Measurements from ENCODE around the gene KIF25. TPM values are rescaled to one million over a fixed set of nuclear protein-coding genes. Genes with fewer than 3 reads are reported as not detected.

KIF25 gene
- total and polyA plus RNA-seq, 8 donors, result 0.63 to 14.8 (median 12.2) TPM

DNA sequence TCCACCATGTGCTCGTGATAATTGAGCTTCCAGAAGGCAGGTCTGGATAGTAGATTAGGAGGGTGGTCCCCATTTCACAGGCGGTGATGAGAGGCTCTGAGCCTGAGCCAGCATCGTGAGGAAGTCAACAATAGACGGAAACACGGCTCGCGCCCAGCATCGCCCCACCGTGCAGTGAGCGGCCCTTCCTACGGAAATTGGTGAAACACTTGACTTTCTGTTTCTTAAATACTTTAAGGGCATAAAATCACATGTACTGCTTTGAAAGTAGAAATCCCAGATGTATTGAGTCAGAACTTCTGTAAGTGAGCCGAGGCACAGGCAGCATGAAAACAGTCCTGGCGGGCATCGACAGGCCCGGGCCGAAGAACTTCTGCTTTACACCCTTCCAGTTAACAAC lies 4.3 kb upstream of the KIF25 start:
- DNase-seq (no peak), ATAC-seq (no peak)
- Histone ChIP-seq H3K27me3 (no peaks in the 10 kb centered on the region), H3K4me3 (no peak overlapping the region), H3K27ac (no peak overlapping the region), H3K9me3 (peaks cover 0 to 7% of the 10 kb centered on the region in 2 donors), H3K36me3 (no peaks in the 10 kb centered on the region), H3K4me1 (no peaks in the 10 kb centered on the region)
- TF ChIP-seq, protein P1, sequence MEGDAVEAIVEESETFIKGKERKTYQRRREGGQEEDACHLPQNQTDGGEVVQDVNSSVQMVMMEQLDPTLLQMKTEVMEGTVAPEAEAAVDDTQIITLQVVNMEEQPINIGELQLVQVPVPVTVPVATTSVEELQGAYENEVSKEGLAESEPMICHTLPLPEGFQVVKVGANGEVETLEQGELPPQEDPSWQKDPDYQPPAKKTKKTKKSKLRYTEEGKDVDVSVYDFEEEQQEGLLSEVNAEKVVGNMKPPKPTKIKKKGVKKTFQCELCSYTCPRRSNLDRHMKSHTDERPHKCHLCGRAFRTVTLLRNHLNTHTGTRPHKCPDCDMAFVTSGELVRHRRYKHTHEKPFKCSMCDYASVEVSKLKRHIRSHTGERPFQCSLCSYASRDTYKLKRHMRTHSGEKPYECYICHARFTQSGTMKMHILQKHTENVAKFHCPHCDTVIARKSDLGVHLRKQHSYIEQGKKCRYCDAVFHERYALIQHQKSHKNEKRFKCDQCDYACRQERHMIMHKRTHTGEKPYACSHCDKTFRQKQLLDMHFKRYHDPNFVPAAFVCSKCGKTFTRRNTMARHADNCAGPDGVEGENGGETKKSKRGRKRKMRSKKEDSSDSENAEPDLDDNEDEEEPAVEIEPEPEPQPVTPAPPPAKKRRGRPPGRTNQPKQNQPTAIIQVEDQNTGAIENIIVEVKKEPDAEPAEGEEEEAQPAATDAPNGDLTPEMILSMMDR (IDR thresholded peaks at IDR 0.05), result no peak
- intact Hi-C loops (cut with DNase I), result no loop called here

GRCh38 chr6:167993831-167994230 lies 3.6 kb upstream of the KIF25 start:
- TF ChIP-seq, protein P1 (IDR thresholded peaks at IDR 0.05), result no peak
- ATAC-seq (no peak), DNase-seq (no peak)
- intact Hi-C loops (cut with DNase I), result no loop called here
- no peaks in the 10 kb centered on the region for H3K27me3 ChIP-seq
- no peak overlapping the region for H3K4me3 ChIP-seq
- H3K4me1 ChIP-seq, result no peaks in the 10 kb centered on the region
- peaks cover 0 to 7% of the 10 kb centered on the region in 2 donors for H3K9me3 ChIP-seq
- H3K36me3 ChIP-seq, result no peaks in the 10 kb centered on the region
- H3K27ac ChIP-seq, result no peak overlapping the region

GRCh38 chr6:167995302-167995701 lies 2.2 kb upstream of the KIF25 start:
- Histone ChIP-seq H3K4me1 (no peaks in the 10 kb centered on the region), H3K9me3 (no peaks in the 10 kb centered on the region), H3K27ac (no peak overlapping the region), H3K4me3 (no peak overlapping the region), H3K36me3 (no peaks in the 10 kb centered on the region), H3K27me3 (no peaks in the 10 kb centered on the region)
- intact Hi-C loops (cut with DNase I), result no loop called here
- TF ChIP-seq, protein P1 (IDR thresholded peaks at IDR 0.05), result no peak
- DNase-seq (no peak), ATAC-seq (no peak)

- intact Hi-C loops (cut with DNase I), result no loop called here
- DNase-seq (no peak), ATAC-seq (no peak)
- H3K9me3 ChIP-seq, result no peaks in the 10 kb centered on the region
- TF ChIP-seq, protein P1 (IDR thresholded peaks at IDR 0.05), result no peak
- H3K36me3 ChIP-seq, result no peaks in the 10 kb centered on the region
- no peaks in the 10 kb centered on the region for H3K27me3 ChIP-seq
- no peak overlapping the region for H3K4me3 ChIP-seq
- H3K4me1 ChIP-seq, result no peaks in the 10 kb centered on the region
- H3K27ac ChIP-seq, result no peak overlapping the region
Measured at GRCh38 chr6:167995731-167996151, 1.7 kb upstream of the KIF25 start.

DNA sequence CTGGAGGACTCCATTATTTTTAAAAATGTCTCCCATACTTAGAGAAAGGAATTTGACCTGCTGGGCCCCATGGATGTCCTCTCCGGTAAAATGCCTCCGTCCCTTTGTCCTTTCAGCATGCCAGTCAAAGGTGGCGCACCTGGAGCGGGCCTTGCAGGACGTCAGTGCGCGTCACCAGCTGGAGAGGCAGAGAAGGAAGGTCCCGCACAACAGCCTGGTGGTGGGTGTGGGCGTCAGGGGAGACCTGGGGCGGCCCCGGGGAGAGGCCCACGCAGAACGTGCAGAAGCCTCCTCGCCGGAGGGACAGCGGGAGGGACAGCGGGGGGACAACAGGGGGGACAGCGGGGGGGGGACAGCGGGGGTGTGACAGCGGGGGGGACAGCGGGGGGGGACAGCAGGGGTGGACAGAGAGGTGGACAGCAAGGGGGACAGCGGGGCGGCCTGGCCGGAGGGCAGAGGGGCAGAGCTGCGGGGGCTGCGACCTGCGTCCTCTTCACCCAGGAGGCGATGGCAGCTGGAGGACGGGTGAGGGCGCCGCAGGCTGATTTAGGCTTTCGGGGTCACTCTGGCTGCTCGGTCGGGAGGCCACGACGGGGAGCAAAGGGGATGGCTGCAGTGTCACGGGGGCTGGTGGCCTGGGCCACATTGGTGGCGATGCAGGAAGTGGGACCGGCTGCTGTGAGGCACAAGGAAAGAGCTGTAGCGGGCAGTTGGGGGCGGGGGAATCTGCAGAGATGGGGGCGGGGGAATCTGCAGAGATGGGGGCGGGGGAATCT lies 859 bp upstream of the KIF25 start:
- H3K9me3 ChIP-seq, result no peaks in the 10 kb centered on the region
- H3K36me3 ChIP-seq, result no peaks in the 10 kb centered on the region
- H3K4me3 ChIP-seq, result no peak overlapping the region
- intact Hi-C loops (cut with DNase I), result no loop called here
- ATAC-seq (no peak), DNase-seq (no peak)
- H3K27me3 ChIP-seq, result no peaks in the 10 kb centered on the region
- H3K27ac ChIP-seq, result no peak overlapping the region
- TF ChIP-seq, protein P1 (IDR thresholded peaks at IDR 0.05), result no peak
- H3K4me1 ChIP-seq, result no peaks in the 10 kb centered on the region
